Measurements from ENCODE around the gene PSMD7.

Gene PSMD7

DNA sequence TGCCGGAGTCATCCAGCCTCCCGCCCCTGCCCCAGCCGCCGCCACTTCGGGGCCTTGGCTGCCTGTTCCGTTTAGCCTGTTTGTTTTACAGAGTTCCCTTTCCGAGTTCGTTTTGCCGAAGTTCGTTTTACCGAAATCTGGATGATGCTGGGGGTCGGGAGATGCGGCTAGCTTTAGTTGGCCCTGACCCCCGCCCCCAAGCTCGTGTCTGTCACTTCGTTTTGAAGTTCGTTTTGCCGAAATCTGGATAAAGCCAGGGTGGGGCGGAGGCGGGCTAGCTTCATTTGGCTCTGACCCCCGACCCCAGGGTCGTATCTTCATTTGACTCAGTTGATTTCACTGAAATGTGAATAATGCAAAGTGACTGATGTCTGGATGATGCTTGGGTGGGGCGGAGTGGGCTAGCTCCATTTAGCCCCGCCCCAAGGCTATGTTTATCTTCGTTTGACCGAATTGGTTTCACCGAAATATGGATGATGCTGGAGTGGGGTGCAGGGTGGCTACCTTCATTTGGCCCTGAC, 591 bp downstream of the PSMD7 start:
- H3K27me3 ChIP-seq (replicated peaks; ENCODE audit: control insufficient read depth, insufficient read depth, low read length) = no peaks in the 10 kb centered on the region
- H3K4me3 ChIP-seq (ENCODE audit: low read length) = peak overlapping the region; percentile 95
- H3K4me1 ChIP-seq (ENCODE audit: control insufficient read depth, insufficient read depth, low read length) = peaks cover 32% of the 10 kb centered on the region
- no peaks in the 10 kb centered on the region for H3K9me3 ChIP-seq (ENCODE audit: control insufficient read depth, low read length)
- peaks cover 35% of the 10 kb centered on the region for H3K36me3 ChIP-seq (ENCODE audit: control insufficient read depth, insufficient read depth, low read length, severe bottlenecking)
- DNase-seq (ENCODE audit: low read depth) = peak; percentile 72
- peak overlapping the region; percentile 99 for H3K9ac ChIP-seq (ENCODE audit: low read length)

DNA sequence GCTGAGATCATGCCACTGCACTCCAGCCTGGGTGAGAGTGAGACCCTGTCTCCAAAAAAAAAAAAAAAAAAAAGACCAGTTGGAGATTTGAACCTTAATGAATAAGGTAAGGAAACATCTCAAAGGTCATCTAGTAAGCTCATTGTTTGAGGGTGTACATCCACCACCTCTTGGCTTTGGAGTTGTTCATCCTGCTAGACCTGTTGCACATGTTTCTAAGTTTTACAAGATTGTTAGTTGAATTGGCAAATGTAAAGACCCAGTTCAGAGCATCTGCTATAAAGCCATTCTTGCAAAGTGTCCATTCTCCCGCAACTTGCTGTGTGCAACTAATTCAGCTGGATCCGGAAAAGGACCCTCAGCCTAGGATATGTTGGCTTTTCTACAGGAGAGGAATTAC, 1.5 kb downstream of the PSMD7 start:
- H3K27me3 ChIP-seq (replicated peaks; ENCODE audit: control insufficient read depth, insufficient read depth, low read length) = no peaks in the 10 kb centered on the region
- H3K4me3 ChIP-seq (ENCODE audit: low read length) = peak overlapping the region; percentile 95

DNA sequence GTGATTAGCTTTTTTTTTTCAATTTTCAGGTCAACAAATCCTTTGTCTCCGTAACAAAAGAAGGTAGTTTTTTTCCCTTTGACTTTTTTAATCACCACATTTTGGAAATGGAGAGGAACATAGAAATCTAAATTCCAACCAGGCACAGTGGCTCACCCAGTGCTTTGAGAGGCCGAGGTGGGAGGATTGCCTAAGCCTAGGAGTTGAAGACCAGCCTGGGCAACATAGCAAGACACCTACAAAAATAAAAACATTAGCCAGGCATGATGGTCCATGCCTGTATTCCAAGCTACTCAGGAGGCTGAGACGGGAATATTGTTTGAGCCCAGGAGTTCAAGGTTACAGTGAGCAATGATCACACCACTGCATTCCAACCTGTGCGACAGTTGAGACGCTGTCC, 5.7 kb downstream of the PSMD7 start:
- no peak overlapping the region for H3K4me3 ChIP-seq (ENCODE audit: low read length)
- H3K36me3 ChIP-seq (ENCODE audit: control insufficient read depth, insufficient read depth, low read length, severe bottlenecking) = peaks cover 87% of the 10 kb centered on the region
- H3K4me1 ChIP-seq (ENCODE audit: control insufficient read depth, insufficient read depth, low read length) = peaks cover 24% of the 10 kb centered on the region
- no peak overlapping the region for H3K9ac ChIP-seq (ENCODE audit: low read length)
- no peaks in the 10 kb centered on the region for H3K27me3 ChIP-seq (replicated peaks; ENCODE audit: control insufficient read depth, insufficient read depth, low read length)
- H3K9me3 ChIP-seq (ENCODE audit: control insufficient read depth, low read length) = no peaks in the 10 kb centered on the region
- DNase-seq (ENCODE audit: low read depth) = no peak

More for the DNA sequence above, 1.5 kb downstream of the PSMD7 start:
- peaks cover 32% of the 10 kb centered on the region for H3K4me1 ChIP-seq (ENCODE audit: control insufficient read depth, insufficient read depth, low read length)
- H3K36me3 ChIP-seq (ENCODE audit: control insufficient read depth, insufficient read depth, low read length, severe bottlenecking) = peaks cover 44% of the 10 kb centered on the region
- H3K9ac ChIP-seq (ENCODE audit: low read length) = peak overlapping the region; percentile 99
- DNase-seq (ENCODE audit: low read depth) = no peak
- H3K9me3 ChIP-seq (ENCODE audit: control insufficient read depth, low read length) = no peaks in the 10 kb centered on the region

DNA sequence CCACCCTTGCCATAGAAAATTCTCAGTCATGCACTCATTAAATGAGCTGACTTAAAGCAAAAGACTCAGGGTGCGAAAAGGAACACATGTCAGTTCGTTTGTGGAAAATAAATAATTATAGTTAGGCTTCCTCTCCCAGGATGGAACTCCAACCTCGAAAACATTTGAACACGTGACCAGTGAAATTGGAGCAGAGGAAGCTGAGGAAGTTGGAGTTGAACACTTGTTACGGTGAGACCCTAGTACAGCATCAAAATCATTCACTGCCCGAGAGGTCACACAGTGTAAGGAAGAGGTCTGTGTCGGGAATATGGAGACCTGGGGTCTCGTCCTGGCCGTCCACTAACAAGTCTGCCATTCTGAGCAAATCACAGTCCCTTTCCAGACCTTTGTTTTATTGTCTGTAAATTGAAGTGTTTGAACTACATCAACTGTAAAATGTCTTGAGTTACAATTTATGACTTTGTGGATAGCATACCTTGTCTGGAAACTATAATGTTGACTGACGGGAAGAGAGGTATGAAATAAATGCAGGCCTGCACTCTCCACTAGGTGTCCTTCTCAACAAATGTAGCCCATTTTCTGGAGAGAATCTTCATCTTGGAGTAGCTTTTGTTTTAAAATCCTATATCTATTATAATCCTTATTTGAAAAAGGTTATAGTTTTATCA, 7.7 kb downstream of the PSMD7 start:
- H3K4me1 ChIP-seq (ENCODE audit: control insufficient read depth, insufficient read depth, low read length) = peaks cover 7% of the 10 kb centered on the region
- no peaks in the 10 kb centered on the region for H3K9me3 ChIP-seq (ENCODE audit: control insufficient read depth, low read length)
- no peaks in the 10 kb centered on the region for H3K27me3 ChIP-seq (replicated peaks; ENCODE audit: control insufficient read depth, insufficient read depth, low read length)
- H3K36me3 ChIP-seq (ENCODE audit: control insufficient read depth, insufficient read depth, low read length, severe bottlenecking) = peaks cover 81% of the 10 kb centered on the region
- H3K4me3 ChIP-seq (ENCODE audit: low read length) = no peak overlapping the region
- no peak overlapping the region for H3K9ac ChIP-seq (ENCODE audit: low read length)
- peak; percentile 15 for DNase-seq (ENCODE audit: low read depth)

DNA sequence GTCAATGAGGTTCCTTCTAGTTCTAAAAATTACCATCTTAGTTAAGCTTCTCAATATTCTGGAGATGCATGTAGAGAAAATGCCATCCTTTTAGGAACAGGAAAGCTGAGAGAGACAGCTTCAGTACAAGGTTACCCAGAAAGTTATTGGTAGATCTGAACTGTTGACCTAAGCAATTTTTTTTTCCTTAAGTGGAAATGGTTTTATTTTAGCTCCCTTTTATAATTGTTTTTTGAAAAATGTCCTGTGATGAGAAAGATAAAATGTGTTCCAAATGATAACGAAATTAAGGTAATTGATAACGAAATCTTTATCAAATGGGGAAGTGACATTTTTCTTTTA, 8.2 kb downstream of the PSMD7 start:
- H3K9ac ChIP-seq (ENCODE audit: low read length) = no peak overlapping the region
- no peaks in the 10 kb centered on the region for H3K27me3 ChIP-seq (replicated peaks; ENCODE audit: control insufficient read depth, insufficient read depth, low read length)
- H3K4me3 ChIP-seq (ENCODE audit: low read length) = no peak overlapping the region
- H3K9me3 ChIP-seq (ENCODE audit: control insufficient read depth, low read length) = no peaks in the 10 kb centered on the region
- H3K4me1 ChIP-seq (ENCODE audit: control insufficient read depth, insufficient read depth, low read length) = peaks cover 3% of the 10 kb centered on the region
- H3K36me3 ChIP-seq (ENCODE audit: control insufficient read depth, insufficient read depth, low read length, severe bottlenecking) = peaks cover 76% of the 10 kb centered on the region
- no peak for DNase-seq (ENCODE audit: low read depth)

DNA sequence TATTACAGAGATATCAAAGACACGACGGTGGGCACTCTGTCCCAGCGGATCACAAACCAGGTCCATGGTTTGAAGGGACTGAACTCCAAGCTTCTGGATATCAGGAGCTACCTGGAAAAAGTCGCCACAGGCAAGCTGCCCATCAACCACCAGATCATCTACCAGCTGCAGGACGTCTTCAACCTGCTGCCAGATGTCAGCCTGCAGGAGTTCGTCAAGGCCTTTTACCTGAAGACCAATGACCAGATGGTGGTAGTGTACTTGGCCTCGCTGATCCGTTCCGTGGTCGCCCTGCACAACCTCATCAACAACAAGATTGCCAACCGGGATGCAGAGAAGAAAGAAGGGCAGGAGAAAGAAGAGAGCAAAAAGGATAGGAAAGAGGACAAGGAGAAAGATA, 8.7 kb downstream of the PSMD7 start:
- DNase-seq (ENCODE audit: low read depth) = no peak
- no peaks in the 10 kb centered on the region for H3K4me1 ChIP-seq (ENCODE audit: control insufficient read depth, insufficient read depth, low read length)
- H3K9ac ChIP-seq (ENCODE audit: low read length) = no peak overlapping the region
- no peak overlapping the region for H3K4me3 ChIP-seq (ENCODE audit: low read length)
- H3K36me3 ChIP-seq (ENCODE audit: control insufficient read depth, insufficient read depth, low read length, severe bottlenecking) = peaks cover 71% of the 10 kb centered on the region
- no peaks in the 10 kb centered on the region for H3K9me3 ChIP-seq (ENCODE audit: control insufficient read depth, low read length)
- H3K27me3 ChIP-seq (replicated peaks; ENCODE audit: control insufficient read depth, insufficient read depth, low read length) = no peaks in the 10 kb centered on the region

DNA sequence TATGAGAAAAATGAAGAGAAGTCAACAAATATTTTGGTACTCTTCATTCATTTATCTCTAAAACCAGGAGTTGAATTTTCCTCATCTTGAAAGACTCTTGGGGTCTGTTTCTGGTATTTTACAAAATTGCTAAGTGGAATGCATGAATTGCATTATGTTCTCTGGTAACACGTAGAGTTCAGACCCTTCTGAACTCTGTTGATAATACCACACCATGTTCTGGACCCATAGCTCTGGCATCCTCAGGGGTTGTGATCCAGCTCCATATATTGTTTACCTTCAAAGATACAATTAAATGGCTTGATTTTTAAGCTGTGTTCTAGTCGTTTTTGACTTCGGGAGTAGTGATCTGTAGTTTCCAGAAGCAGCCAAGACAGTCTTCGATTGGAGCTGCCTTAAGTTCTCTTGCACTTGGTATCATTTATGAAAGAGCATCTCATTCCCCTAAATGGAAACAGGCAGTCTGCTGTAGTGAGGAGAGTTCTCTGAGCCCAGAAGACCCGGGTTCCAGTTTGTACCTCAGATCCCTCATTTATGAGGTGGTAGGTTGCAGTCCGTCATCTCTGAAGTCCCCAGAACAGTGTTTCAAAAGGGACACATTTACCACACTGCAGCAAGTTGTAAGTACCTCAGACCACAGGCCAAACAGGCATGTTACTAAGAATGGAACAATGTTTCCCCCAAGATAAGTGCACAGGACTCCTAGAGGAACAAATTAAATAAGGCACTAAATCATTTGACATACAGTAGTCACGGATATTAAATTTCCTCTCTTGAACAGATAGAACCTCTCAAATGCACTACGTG, 9.6 kb downstream of the PSMD7 start:
- DNase-seq (ENCODE audit: low read depth) = no peak
- no peaks in the 10 kb centered on the region for H3K4me1 ChIP-seq (ENCODE audit: control insufficient read depth, insufficient read depth, low read length)
- H3K9ac ChIP-seq (ENCODE audit: low read length) = no peak overlapping the region
- no peak overlapping the region for H3K4me3 ChIP-seq (ENCODE audit: low read length)
- peaks cover 62% of the 10 kb centered on the region for H3K36me3 ChIP-seq (ENCODE audit: control insufficient read depth, insufficient read depth, low read length, severe bottlenecking)
- H3K9me3 ChIP-seq (ENCODE audit: control insufficient read depth, low read length) = no peaks in the 10 kb centered on the region
- no peaks in the 10 kb centered on the region for H3K27me3 ChIP-seq (replicated peaks; ENCODE audit: control insufficient read depth, insufficient read depth, low read length)

DNA sequence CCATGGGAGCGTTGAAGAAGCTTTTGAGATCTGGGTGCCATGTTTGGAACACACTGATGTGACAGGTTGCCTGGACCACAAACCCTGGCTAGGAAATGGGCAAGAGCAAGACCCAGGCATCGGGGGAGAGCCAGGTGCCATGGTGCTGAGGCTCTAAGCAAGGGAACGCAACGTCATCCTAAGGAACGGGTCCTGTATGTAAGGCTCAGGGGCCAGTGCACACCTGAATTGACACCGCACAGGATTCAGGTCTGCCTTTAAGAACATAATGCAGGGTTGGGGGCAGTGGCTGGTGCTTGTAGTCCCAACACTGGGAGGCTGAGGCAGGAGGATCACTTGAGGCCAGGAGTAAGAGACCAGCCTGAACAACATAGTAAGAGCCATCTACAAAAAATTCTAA, 10.8 kb downstream of the PSMD7 start:
- Histone ChIP-seq H3K27me3 (replicated peaks; ENCODE audit: control insufficient read depth, insufficient read depth, low read length) (no peaks in the 10 kb centered on the region), H3K9me3 (ENCODE audit: control insufficient read depth, low read length) (no peaks in the 10 kb centered on the region), H3K9ac (ENCODE audit: low read length) (no peak overlapping the region), H3K4me1 (ENCODE audit: control insufficient read depth, insufficient read depth, low read length) (no peaks in the 10 kb centered on the region), H3K36me3 (ENCODE audit: control insufficient read depth, insufficient read depth, low read length, severe bottlenecking) (peaks cover 50% of the 10 kb centered on the region), H3K4me3 (ENCODE audit: low read length) (no peak overlapping the region)
- DNase-seq (ENCODE audit: low read depth) = no peak

DNA sequence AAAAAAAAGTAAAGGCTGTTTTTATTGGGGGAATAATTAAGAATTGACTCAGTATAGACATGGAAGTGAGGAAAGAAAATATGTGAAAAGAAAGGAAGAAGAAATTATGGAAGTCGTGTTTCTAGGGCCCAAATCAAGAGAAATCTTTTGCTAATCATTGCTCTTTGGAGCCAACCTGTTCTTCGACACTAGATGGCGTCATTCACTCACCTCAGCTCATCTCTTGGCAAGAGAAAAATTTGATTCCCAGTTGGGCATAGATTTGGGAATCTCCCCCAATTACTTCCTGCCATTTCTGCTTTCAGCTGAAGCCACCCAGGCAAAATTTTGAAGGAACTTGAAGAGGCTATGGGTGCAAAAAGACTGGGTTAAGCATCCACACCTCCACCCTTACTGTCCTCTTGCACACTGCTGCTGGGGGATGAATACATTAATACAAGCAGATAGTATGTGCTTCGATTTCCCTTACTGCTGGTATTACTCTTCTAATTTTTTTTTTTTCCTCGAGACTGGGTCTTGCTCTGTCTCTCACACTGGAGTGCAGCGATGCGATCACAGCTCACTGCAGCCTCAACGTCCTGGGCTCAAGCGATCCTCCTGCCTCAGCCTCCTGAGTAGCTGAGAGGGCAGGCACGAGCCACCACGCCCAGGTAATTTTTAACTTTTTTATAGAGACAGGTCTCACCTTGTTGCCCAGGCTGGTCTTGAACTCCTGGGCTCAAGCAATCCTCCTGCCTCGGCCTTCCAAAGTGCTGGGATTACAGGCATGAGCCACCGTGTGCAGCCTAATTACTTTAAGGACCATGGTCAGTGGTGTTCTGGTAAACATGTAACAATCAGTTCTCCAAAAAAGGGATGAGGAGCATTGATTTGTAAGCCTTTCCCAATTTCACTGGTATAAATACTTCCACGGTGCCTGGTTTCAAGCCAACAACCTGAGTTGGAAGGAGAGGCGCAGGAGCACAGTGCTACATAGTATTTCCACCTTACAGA, 13.5 kb downstream of the PSMD7 start:
- Histone ChIP-seq H3K9me3 (ENCODE audit: control insufficient read depth, low read length) (no peaks in the 10 kb centered on the region), H3K9ac (ENCODE audit: low read length) (no peak overlapping the region), H3K36me3 (ENCODE audit: control insufficient read depth, insufficient read depth, low read length, severe bottlenecking) (peaks cover 23% of the 10 kb centered on the region), H3K27me3 (replicated peaks; ENCODE audit: control insufficient read depth, insufficient read depth, low read length) (no peaks in the 10 kb centered on the region), H3K4me1 (ENCODE audit: control insufficient read depth, insufficient read depth, low read length) (no peaks in the 10 kb centered on the region), H3K4me3 (ENCODE audit: low read length) (no peak overlapping the region)
- DNase-seq (ENCODE audit: low read depth) = peak; percentile 63

DNA sequence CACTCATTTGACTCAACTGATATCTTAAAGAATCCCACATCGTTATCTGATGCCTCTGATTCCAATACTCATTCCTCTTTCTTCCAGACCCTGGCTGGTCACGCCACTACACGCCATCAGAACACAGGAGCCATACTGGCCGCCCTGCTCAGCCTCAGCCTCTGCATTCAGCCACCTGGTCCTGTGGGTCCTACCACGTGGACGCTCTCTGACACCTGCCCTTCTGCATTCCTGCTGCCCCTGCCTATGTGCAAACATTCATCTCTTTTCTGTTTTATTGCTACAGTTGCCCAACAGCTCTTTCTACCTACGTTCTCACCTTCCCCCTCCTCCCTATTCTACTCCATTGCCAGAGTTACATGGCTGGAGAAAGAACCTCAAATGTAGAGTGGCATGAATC, 18.4 kb downstream of the PSMD7 start:
- Histone ChIP-seq H3K4me3 (ENCODE audit: low read length) (no peak overlapping the region), H3K9me3 (ENCODE audit: control insufficient read depth, low read length) (no peaks in the 10 kb centered on the region), H3K36me3 (ENCODE audit: control insufficient read depth, insufficient read depth, low read length, severe bottlenecking) (no peaks in the 10 kb centered on the region), H3K27me3 (replicated peaks; ENCODE audit: control insufficient read depth, insufficient read depth, low read length) (no peaks in the 10 kb centered on the region), H3K4me1 (ENCODE audit: control insufficient read depth, insufficient read depth, low read length) (no peaks in the 10 kb centered on the region), H3K9ac (ENCODE audit: low read length) (no peak overlapping the region)
- DNase-seq (ENCODE audit: low read depth) = no peak

DNA sequence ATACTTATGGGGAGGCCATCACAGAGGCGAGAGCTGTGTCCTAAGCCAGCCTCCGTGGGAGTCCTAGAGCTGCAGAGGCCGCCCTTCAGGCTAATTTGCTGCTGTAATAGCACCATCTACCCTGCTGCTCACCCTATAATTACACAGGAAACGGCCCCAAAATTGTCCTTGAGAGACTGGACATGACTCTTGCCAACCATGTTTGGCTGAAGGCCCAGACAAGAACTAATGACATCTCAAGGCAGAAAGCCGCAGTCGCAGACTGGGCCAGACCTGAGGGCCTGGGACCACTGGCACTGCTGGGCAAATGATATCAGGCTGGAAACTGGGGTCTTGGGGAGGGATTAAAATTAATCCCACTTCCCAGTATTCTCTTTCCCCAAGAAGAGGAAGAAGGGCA, 24.1 kb downstream of the PSMD7 start:
- H3K9me3 ChIP-seq (ENCODE audit: control insufficient read depth, low read length) = no peaks in the 10 kb centered on the region
- H3K27me3 ChIP-seq (replicated peaks; ENCODE audit: control insufficient read depth, insufficient read depth, low read length) = no peaks in the 10 kb centered on the region
- no peak overlapping the region for H3K4me3 ChIP-seq (ENCODE audit: low read length)
- no peak for DNase-seq (ENCODE audit: low read depth)
- H3K9ac ChIP-seq (ENCODE audit: low read length) = no peak overlapping the region
- H3K36me3 ChIP-seq (ENCODE audit: control insufficient read depth, insufficient read depth, low read length, severe bottlenecking) = peaks cover 6% of the 10 kb centered on the region
- peaks cover 21% of the 10 kb centered on the region for H3K4me1 ChIP-seq (ENCODE audit: control insufficient read depth, insufficient read depth, low read length)
